Left ventricle myocardium inferior (tissue), 1 donor: ENCODE data around the gene OSBPL8. TPM values are rescaled to one million over a fixed set of nuclear protein-coding genes. Genes with fewer than 3 reads are reported as not detected.
"Not testable (repeated sequence)": the region's sequence is repeated elsewhere in the genome, so short reads cannot be mapped to it uniquely, and the experiment has no call there.

Experiments used
- DNase-seq: peaks from one replicate; pipeline ENCODE4 v3.0.0-alpha.2; 2020
- H3K27ac ChIP-seq: fragments of 200-600 bp; replicated peaks from 2 replicates; pipeline ENCODE4 v1.8.0; 2021
- H3K27me3 ChIP-seq: fragments of 200-600 bp; 2 replicates; pipeline ENCODE4 v1.8.0; 2021; ENCODE audit warnings: low read depth
- H3K36me3 ChIP-seq: fragments of 200-600 bp; 2 replicates; pipeline ENCODE4 v1.8.0; 2021
- H3K4me1 ChIP-seq: fragments of 200-600 bp; 2 replicates; pipeline ENCODE4 v1.8.0; 2021
- H3K4me3 ChIP-seq: fragments of 200-600 bp; 2 replicates; pipeline ENCODE4 v1.8.0; 2021; ENCODE audit warnings: mild to moderate bottlenecking, moderate library complexity
- H3K9me3 ChIP-seq: fragments of 200-600 bp; replicated peaks from 2 replicates; pipeline ENCODE4 v1.8.0; 2021
- intact Hi-C: fragments of 100-400 bp; cut with micrococcal nuclease; formaldehyde crosslinking; loops from one replicate; pipeline ENCODE4 v1.11.0; 2022
- total RNA-seq: library from RNA; stranded (reverse); fragmentation: NEBNext Ultra II Directional; extraction: Animal tissue kit (Norgen Biotek cat#: 25700); gene quantifications from one replicate; pipeline ENCODE4 v1.2.1, GENCODE V29; 2021
- TF ChIP-seq, protein P1 (sequence below): fragments of 200-600 bp; IDR thresholded peaks from 2 replicates; pipeline ENCODE4 v1.8.0; 2021; ENCODE audit warnings: antibody characterized with exemption, mild to moderate bottlenecking, borderline replicate concordance
- donor health status: DM: no; HTN: yes; CAD: no; lungs with severe emphysema.

OSBPL8 gene
- total RNA-seq, 1 donor from 2014 or later: 28.9 TPM

DNA sequence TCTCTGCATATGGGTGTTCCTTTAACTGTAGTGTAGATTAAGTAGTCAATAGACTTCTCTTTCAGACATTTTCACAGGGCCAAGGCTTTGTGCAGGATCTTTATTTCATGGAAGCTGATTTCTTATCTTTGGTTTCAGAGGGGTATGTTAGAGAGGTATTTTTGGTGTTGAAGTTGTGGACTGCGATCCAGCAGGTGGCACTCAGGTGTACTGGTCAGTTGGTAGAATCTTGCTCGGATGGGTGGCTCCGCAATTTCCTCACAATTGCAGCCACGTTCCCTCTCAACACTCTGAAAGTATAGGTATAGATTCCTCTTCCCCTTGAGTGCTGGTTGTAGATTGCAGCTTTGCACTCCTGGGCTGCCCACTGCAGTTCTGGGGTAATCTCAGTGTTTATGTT is 44.3 kb downstream of the OSBPL8 start:
- Histone ChIP-seq H3K36me3 (no peaks in the 10 kb centered on the region), H3K4me3 (no peak overlapping the region), H3K27me3 (no peaks in the 10 kb centered on the region), H3K27ac (no peak overlapping the region), H3K4me1 (no peaks in the 10 kb centered on the region), H3K9me3 (peaks cover 15% of the 10 kb centered on the region)
- TF ChIP-seq, protein P1, sequence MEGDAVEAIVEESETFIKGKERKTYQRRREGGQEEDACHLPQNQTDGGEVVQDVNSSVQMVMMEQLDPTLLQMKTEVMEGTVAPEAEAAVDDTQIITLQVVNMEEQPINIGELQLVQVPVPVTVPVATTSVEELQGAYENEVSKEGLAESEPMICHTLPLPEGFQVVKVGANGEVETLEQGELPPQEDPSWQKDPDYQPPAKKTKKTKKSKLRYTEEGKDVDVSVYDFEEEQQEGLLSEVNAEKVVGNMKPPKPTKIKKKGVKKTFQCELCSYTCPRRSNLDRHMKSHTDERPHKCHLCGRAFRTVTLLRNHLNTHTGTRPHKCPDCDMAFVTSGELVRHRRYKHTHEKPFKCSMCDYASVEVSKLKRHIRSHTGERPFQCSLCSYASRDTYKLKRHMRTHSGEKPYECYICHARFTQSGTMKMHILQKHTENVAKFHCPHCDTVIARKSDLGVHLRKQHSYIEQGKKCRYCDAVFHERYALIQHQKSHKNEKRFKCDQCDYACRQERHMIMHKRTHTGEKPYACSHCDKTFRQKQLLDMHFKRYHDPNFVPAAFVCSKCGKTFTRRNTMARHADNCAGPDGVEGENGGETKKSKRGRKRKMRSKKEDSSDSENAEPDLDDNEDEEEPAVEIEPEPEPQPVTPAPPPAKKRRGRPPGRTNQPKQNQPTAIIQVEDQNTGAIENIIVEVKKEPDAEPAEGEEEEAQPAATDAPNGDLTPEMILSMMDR: no peak
- DNase-seq: no peak
- intact Hi-C loops: no loop called here

DNA sequence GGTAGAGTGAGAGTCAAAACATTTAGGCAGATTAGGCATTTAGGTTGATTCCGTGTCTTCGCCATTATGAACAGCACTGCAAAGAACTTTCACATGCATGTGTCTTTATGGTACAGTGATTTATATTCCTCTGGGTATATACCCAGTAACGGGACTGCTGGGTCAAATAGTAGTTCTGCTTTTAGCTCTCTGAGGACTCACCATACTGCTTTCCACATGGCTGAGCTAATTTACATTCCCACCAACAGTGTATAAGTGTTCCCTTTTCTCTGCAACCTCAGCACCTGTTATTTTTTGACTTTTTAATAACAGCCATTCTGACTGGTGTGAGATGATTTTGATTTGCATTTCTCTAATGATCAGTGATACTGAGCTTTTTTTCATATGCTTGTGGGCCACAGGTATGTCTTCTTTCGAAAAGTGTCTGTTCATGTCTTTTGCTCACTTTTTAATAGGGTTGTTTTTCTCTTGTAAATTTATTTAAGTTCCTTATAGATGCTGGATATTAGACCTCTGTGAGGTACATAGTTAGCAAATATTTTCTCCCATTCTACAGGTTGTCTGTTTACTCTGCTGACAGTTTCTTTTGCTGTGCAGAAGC is 48.4 kb downstream of the OSBPL8 start:
- H3K4me3 ChIP-seq, H3K4me1 ChIP-seq, H3K36me3 ChIP-seq, H3K27me3 ChIP-seq, intact Hi-C loops, DNase-seq, H3K27ac ChIP-seq: not testable (repeated sequence)
- peaks cover 15% of the 10 kb centered on the region for H3K9me3 ChIP-seq

GRCh38 chr12:76508128-76508980 is 51.2 kb downstream of the OSBPL8 start:
- Histone ChIP-seq H3K9me3 (peaks cover 20% of the 10 kb centered on the region), H3K4me1 (peaks cover 14% of the 10 kb centered on the region), H3K27me3 (no peaks in the 10 kb centered on the region), H3K36me3 (no peaks in the 10 kb centered on the region), H3K4me3 (no peak overlapping the region), H3K27ac (no peak overlapping the region)
- DNase-seq: no peak
- intact Hi-C loops: no loop called here
- TF ChIP-seq, protein P1: no peak

DNA sequence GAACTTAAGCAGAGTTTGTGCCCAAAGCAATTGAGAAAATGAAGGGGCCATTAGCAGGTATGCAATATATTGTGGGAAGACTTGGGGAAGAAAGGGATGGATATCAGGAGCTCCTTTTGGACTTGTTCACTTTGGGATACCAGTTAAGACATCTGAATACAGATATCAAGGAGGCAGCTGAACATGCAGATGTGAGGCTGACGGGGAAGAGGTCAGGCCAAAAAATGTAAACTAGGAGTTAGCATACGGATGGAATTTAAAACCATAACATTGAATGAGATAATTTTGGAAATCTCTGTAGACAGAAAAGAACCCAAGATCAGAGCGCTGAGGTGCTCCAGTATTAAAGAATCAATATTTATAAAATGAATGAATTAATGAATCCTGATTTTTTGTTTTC is 53.4 kb downstream of the OSBPL8 start:
- no peaks in the 10 kb centered on the region for H3K27me3 ChIP-seq
- TF ChIP-seq, protein P1: no peak
- DNase-seq: no peak
- no peak overlapping the region for H3K27ac ChIP-seq
- intact Hi-C loops: no loop called here
- peaks cover 3% of the 10 kb centered on the region for H3K36me3 ChIP-seq
- H3K9me3 ChIP-seq: peaks cover 12% of the 10 kb centered on the region
- no peak overlapping the region for H3K4me3 ChIP-seq
- H3K4me1 ChIP-seq: peaks cover 14% of the 10 kb centered on the region

DNA sequence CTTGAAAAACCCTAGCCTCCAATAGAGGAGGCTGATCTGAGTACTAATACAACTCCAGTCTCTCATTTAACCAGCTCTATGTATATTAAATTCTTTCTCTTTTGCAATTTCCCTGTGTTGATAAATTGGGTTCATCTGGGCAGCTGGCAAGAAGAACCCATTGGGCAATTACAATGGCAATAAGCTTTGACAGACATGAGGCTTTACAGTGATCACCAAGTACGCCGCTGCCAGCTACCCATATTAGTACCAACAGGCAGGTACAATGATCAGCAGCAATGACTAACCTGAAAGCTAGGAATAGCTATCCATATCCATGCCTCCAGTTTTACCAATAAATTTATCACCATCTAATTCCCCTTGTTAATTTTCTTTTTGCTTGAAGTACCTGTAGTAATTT is 54.5 kb downstream of the OSBPL8 start:
- peaks cover 14% of the 10 kb centered on the region for H3K4me1 ChIP-seq
- DNase-seq: no peak
- no peak overlapping the region for H3K4me3 ChIP-seq
- H3K36me3 ChIP-seq: peaks cover 3% of the 10 kb centered on the region
- no peak overlapping the region for H3K27ac ChIP-seq
- H3K9me3 ChIP-seq: peaks cover 11% of the 10 kb centered on the region
- TF ChIP-seq, protein P1: no peak
- intact Hi-C loops: no loop called here
- no peaks in the 10 kb centered on the region for H3K27me3 ChIP-seq

- Histone ChIP-seq H3K9me3 (peaks cover 11% of the 10 kb centered on the region), H3K27ac (no peak overlapping the region), H3K4me3 (no peak overlapping the region), H3K27me3 (no peaks in the 10 kb centered on the region), H3K4me1 (peaks cover 14% of the 10 kb centered on the region), H3K36me3 (peaks cover 3% of the 10 kb centered on the region)
- intact Hi-C loops: no loop called here
- DNase-seq: no peak
- TF ChIP-seq, protein P1: no peak
Observed at GRCh38 chr12:76504606-76505005, 55.0 kb downstream of the OSBPL8 start.
